HepG2 (cell line): ENCODE data around the gene IFNL1.

ENCODE experiments used
- ATF1 ChIP-seq: IDR thresholded peaks from 2 replicates; pipeline ENCODE4 v1.6.1; 2016; ENCODE audit warnings: mild to moderate bottlenecking, control low read depth
- GABPA ChIP-seq, 2 experiments: IDR thresholded peaks; 2 replicates each; pipeline ENCODE4 v1.6.1; 2011 to 2016; ENCODE audit warnings: low read depth in 2 of 2, low read length in 1 of 2, missing biosample characterization in 1 of 2, missing genetic modification characterization in 1 of 2

DNA sequence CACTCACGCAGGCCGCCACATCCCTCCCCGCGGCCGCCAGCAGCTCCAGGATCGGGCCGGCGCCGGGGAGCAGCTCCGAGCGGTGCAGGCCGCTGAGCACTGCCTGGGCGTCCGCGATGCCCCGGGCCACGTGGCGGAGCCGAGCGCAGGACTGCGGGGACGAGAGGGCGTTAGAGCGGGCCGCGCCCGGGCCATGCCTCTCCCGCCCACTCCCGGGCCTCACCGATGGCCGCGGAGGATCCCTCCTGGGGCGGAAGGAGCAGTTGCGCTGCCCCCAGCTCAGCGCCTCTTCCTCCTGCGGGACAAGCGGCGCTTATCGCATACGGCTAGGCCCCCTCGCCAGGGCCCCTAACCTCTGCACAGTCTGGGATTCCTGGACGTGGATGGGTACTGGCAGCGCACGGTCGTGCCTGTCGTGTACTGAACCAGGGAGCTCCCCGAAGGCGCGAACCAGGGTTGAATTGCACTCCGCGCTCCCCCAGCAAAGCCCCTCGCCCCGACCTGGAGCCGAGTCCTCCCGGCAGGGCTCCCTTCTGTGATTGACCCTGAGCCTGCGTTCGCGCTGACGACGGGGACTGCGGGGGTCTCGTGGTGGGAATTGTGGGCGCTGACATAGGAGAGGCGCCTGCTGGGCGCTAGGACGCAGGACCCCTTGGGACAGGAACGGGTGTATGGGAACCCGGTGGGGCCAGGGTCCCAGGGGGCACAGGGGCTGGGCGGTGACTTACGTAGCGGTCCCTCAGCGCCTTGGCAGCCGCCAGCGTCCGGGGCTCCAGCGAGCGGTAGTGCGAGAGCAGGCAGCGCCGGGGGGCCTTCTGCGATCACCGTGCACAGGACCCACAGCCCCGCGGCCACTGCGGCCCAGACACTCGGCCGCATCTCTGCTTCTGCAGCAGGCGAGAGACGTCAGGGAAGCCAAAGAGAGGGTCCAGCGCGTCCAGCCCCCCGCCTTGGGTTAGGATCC is 48.2 kb upstream of the IFNL1 start:
- TF ChIP-seq ATF1 (no peak), GABPA (IDR thresholded peaks at IDR 0.05; ENCODE audit: low read depth, low read length) (no peak), GABPA (CRISPR knock-in tag; IDR thresholded peaks at IDR 0.05; ENCODE audit: low read depth) (no peak)
